HG03439 (cell line): ENCODE results near the gene CDH8.

ENCODE experiments used
- ATAC-seq: cut with Tn5 transposase; IDR thresholded peaks from one replicate; pipeline ENCODE4 v1.9.1; 2021; ENCODE audit warnings: mild to moderate bottlenecking, moderate library complexity; ENCODE audit not compliant: unreplicated experiment

Gene CDH8, protein sequence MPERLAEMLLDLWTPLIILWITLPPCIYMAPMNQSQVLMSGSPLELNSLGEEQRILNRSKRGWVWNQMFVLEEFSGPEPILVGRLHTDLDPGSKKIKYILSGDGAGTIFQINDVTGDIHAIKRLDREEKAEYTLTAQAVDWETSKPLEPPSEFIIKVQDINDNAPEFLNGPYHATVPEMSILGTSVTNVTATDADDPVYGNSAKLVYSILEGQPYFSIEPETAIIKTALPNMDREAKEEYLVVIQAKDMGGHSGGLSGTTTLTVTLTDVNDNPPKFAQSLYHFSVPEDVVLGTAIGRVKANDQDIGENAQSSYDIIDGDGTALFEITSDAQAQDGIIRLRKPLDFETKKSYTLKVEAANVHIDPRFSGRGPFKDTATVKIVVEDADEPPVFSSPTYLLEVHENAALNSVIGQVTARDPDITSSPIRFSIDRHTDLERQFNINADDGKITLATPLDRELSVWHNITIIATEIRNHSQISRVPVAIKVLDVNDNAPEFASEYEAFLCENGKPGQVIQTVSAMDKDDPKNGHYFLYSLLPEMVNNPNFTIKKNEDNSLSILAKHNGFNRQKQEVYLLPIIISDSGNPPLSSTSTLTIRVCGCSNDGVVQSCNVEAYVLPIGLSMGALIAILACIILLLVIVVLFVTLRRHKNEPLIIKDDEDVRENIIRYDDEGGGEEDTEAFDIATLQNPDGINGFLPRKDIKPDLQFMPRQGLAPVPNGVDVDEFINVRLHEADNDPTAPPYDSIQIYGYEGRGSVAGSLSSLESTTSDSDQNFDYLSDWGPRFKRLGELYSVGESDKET

DNA sequence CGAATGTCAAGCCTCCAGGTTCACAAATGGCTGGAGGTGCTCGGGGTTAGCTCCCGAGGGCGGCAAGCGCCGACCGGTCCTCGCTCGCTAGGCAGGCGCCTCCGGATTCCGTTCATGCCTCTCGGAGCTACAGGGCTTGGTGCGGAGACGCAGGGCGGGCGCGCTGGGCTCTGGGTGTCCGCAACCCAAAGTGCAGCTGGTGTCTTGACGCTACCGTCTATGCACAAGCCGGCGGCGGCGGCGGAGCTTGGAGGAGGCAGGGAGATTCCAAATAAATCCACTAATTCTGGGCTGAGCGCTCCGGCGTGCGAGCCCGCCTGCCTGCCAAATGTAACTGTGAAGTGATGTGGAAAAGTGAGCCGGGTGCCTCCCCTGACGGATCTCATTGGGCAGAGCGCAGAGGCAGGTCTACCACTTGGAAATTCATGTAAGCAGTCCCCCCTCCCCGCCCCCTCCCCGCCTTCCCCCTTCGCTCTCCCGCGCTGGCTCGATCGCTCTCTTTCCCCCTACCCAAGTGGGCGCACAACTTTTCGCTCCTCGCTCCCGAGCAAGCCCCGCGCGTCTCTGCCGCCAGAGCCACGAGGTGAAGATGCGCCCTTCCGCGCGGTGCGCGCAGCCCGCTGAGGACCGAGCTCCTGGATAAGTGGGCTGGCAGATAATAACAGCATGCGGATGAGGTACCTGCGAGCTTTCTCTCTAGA lies at the start of gene CDH8:
TSS of gene CDH8 (minus strand) at position 338 of the 701 bp plus-strand sequence. CDS start 15,035 bp downstream, outside the sequence.
- ATAC-seq = no peak

DNA sequence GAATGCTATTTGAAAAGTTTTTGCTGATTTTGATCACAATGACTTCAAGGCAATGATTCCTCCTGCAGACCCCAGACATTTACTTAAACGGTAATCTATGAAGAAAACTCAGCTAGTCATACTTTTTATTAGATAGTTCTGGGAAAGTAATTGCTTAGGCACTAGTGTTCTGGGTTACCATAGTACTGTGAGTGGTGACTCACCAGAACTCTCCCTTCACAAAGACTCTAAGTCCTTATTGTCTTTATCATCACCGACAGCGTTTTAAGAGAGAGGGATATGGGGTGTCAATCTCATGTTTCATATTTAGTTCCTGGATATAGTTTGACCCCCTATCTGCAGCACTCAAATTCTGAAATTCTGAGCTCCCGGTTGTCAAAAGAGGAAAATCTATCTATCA lies 43.0 kb upstream of the CDH8 start:
- no peak for ATAC-seq

DNA sequence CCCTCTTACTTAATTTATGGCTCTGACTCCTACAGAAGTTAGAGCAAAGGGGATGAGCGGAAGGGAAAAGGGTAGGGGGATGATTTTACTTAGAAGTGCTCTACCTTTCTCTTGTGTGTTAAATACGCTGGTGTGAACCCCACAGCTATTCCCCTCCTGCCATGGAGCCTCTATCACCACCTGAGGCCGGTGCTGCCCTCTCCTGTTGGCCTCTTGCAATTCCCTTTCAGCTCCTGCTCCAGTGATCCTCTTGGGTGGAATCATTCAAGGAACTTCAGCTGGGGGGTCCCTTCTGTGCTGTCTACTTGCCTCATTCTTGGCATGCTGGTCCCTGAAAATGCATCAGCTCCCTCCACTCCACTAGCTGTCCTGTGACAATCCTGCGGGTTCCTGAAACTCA lies 41.8 kb upstream of the CDH8 start:
- ATAC-seq = no peak

DNA sequence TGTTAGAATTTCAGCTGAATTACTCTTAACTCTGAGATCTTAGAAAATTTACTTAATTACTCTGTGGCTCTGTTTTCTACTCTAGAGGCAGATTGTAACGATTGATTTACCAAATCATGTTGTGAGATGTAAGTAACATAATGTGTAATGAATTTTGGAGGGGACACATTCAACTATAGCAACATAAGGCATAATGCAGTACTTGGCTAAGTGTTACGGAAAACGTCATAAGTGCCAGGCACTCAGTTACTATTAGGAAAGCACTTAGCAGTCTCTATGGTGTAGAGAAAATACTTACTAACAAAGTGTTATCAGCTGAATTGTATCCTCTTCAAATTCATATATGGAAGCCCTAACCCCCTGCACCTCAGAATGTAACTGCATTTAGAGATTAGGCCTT lies 40.6 kb upstream of the CDH8 start:
- ATAC-seq = no peak

DNA sequence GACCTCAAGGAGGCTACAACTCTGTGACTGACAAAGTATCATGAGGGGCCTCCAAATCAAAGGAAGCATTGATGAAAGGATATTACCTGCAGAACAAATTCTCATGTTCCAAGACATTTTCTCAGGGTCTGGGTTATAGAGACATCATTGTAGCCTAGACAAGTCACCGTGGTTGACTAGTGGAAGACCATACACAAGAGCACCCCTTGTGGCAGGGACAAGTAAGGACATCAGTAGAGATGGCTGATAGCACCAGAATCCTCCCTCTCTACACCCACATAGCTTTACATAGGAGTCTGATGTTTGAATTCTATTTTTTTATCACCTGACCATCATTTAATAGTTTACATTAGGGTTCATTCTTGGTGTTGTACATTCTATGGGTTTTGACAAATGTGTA lies 32.5 kb upstream of the CDH8 start:
- ATAC-seq = no peak

DNA sequence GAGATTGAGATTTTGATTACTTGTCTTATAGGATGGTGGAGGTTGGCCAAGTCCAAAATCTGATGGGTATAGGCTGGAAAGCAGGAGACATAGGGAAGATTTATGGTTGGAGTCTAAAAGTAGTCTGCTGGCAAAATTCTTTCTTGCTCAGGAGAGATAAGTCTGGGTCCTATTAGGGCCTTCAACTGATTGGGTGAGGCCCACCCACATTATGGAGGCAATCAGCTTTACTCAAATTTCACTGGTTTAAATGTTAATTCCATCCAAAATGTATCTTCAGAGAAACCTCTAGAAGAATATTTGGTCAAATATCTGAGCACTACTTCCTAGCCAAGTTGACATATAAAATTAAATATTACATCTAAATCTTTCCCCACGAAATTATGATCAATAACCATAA lies 31.7 kb upstream of the CDH8 start:
- ATAC-seq = no peak

DNA sequence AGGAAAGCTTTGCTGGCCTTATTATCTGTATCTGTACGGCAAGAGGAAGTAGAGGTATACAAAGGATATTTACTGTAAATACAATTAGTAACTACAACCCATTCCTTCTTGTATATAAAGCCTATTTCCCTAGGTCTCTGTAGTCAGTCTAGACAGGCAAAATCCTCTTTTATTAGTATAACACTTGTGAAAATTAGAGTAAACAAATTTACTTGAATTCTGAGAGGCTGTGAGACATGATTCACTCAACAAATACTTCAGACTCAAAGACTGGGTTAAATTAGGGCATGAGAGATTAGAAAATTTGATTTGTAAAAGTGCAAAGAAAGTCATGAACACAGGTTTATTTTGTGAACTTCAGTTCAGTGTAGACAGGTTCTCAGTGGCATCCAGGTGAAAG lies 30.9 kb upstream of the CDH8 start:
- no peak for ATAC-seq

DNA sequence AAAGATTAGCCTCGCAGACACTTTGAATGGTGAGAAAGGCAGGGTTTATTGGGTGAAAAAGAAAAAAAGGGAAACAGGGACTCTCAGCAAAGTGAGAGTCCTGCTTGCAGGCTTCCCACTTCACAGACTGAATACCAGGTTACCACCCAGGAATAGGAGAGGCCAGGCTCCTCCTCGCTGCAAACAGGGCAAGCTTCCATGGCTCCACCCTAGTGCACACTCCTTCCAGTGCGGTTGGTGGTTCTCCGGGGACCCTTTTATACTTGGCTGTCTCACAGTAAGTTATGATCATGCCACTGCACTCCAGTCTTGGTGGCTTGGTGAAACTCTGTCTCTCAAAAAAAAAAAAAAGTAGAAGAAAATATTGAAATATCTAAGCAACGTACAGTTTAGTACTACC lies 30.5 kb upstream of the CDH8 start:
- ATAC-seq = no peak

DNA sequence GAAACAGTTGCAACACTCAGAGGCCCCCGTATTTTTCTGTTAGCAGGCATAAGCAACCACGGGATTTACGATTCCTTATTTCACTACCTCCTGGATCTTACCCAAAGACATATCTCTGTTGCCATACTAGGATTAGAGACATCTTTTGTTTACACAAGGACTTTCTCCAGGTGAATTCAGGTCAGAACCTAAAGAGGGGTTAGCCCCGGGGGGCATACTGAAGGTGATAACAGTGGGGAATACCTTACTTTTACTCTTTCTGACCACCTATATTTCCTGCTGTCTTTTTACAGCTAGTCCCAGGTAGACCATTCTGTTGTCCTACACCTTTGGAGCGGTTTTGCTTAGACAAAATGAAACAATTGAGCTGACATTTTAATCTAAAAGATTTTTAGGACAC lies 27.9 kb upstream of the CDH8 start:
- ATAC-seq = no peak

DNA sequence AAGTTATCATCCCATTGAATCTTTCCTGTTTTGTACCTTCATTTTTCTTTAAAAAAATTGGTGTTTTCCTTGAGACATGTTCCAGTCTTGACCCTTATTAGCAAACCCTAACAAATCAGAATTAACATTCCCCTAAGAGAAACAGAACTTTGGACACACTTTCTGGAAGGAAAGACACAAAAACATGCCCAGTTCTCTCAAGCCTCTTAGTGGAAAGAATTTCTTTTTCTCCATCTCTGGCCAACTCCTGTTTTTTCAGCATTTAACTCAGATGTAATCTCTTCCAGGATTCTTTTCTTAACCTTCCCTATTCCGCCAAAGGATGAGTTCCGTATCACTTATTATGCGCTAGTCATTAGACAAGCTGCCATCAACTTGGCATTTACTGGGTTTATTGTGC lies 23.9 kb upstream of the CDH8 start:
- ATAC-seq = no peak

DNA sequence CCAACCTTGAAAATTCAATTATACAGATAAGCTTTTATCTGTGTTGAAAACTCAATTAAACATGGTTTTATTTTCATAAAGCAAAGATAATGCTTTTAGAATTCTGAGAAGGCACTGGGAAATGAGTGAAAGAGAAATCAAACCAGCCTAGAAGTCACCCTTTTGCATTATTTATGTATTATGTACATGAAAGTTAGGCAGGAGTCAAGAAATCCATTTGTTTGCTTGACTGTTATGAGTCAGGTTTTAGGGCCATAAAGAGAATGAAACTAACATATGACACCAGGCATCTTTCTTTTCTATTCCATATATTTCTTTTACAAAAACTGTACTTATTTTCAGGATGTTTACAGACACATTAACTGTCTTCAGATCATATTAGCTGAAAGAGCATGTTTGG lies 23.3 kb upstream of the CDH8 start:
- ATAC-seq = no peak

DNA sequence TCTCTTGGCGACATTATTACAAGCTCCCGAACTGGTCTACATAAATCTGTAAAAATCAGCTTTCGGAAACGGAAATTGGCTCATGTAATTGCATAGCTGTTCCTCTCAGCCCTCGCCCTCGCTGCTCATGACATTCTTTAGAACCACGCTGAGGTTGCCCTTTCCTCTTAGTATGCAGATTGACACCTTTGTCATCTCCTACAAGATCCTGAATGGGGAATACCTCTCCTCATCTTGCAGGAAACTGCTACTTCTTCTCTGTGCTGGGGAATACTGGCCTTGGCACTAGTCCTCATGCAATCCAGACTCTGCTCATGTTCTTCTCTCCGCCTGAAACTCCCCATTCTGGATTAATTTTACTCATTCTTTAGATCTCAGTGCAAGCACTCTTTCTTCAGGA lies 22.2 kb upstream of the CDH8 start:
- no peak for ATAC-seq

DNA sequence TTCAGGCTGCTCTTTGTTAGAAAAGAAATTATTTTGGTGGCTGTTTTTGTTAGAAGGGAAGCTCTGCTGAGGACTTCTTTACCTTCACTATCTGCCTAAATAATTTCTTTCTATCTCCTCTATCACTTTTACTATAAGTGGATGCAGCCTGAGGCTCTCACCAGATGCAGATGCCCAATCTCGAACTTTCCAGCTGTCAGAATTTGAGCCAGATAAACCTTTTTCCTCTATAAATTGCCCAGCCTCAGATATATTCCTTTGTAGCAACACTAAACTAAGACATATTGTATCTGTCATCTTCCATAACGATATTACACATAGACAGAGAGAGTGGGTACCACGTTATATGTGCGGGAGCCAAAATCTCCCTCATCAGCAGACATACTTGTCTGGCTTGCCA lies 15.7 kb upstream of the CDH8 start:
- ATAC-seq = no peak

DNA sequence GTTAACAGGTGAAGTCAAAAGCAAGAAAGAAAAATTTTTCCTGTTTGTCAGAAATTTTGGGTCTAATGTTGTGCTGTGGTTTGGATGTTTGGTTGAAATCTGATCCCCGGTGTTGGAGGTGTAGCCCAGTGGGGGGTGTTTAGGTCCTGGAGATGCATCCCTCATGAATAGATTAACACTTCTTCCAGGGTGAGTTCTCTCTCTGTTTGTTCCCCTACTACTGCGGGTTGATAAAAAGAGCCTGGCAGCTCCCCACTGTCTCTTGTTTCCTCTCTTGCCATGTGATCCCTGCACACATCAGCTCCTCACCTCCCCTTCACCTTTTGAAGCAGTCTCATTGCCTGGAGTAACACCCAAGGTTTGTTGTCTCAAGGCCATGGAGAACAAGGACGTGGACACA lies 14.6 kb upstream of the CDH8 start:
- no peak for ATAC-seq

DNA sequence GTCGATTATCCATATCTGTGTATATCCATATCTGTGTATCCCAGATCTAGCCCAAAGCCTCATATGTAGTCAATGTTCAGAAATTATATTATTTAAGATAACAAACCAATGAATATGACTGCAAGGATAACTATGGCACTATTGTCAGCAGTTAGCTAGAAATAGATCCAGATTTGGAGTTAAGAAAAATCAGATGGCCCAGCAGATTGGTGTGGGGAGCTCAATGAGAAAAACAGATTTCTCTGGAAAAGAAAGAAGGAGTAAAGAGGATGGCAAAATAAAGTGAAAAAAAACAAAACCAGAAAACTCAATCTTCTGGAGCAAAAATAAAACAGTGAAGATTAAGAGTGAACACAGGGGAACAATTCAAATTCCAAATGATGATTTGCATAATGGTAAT lies 10.6 kb upstream of the CDH8 start:
- ATAC-seq = no peak

DNA sequence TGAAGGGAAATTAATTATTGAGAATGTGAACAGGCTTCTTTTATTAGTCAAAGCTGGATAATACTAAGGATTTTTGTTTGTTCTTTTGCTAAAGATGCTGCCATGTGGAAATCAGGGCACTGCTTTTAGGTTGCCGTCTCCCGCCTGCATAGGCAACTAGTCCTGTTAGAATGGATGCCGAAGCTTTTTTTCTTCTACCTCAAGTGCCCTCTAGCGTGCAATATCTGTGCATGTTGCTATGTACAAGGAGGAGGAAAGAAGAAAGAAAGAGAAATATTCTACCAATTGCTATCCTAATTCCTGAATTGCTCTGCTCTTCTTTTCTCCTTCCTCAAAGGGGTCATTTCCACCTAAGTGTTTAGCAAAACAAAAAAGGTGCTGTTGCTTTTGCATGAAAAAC lies 5.2 kb upstream of the CDH8 start:
- no peak for ATAC-seq

DNA sequence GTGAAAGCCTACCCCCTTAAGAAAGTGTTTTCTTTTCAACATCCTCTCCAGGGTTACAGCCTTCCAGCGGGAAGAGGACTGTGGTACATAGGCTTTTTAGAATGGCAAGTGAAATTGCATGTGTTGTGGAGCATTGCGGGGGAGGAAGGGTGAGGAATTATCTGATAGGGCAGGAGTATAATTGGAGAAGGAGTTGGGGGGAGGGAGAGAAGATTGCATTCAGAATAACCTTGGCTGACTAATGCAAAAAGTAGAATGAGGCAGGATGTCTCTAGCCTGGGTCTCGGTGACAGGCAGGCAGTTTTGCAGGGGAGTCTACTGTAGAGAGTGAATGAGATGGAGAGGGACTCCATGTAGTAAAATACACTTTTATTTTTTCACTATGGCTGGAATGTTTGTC lies 2.4 kb upstream of the CDH8 start:
- ATAC-seq = no peak

DNA sequence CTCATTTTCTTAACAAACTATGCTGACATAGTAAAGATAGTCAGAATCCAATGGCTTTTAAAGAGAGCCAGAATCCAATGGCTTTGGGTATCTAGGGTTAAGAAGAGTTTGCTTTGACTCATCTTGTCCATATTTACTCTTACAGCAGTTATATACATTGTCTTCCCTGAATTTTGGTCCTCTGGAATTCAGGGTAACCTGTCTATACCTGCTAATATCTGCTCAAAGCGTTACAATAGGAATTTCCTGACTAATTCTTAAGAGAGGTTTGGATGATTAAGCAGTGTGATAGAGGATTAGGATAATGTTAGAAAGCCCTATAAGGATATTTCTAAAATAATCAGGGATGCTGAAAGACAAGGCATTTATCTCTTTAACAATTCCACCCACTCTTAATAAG lies 2.0 kb upstream of the CDH8 start:
- ATAC-seq = no peak

DNA sequence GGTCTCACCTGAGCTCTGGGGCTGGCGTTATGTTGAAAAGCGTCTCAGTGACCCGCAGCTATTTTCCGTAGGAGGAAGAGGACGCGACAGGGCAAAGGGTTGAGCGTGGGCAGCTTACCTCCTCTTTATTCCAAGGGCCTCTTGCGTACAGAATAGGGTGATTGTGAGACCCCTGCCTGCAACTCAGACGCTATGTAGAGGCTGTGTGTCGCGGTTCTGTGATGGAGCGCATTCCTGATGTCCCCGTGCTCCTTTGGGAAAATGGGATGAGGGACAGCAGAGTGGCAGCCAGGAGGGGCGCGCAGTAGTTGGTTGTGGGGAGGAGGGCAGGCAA lies 531 bp upstream of the CDH8 start:
- no peak for ATAC-seq

DNA sequence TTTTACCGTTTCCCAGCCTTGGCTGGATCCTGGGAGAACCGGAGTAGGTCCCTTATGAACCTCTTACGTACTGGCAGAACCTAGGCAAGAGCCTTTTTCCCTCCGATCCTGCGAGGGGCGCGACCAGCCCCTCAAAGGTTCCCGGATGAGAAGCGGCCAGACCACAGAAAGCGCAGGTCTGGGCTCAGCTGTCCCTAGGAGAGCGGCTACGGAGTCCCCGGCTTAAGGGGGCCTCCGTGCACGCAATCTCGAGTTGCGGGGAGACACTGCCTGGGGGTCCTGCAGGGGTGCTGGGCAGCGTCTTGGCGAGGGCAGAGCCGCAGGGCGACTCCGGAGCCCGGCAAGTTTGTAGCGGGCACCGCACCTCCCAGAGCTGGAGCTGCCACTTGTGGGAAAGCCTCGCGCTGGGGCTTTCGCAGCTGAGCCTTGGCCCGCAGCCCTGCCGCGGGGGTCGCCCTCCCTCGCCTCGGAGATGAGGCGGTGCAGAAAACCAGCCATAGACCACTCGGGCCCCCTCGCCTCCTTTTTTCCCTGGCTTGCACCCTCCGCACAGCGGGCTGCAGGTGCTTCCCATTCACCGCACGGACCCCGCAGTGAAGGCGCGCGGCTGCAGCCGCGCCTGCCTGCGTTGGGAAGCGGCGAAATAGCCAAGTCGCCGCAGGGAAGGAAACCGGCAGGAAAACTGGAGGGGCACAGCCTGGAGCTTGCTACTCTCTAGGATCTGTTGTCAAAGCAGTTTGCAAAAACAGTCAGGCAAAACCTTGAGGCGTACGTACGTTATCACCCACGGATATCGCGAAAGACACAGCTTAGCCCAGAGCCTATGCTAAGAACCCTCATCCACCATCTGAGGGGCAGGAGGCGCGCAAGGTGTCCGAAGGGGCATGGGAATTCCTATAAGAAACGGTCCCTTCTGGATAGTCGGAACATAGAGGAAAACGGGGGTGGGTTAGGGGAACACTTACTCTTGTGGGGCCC lies 834 bp downstream of the CDH8 start:
- no peak for ATAC-seq
